Ishikawa (cell line): ENCODE measurements around the gene ARMC2.

Source experiments
- CEBPB ChIP-seq: IDR thresholded peaks from 2 replicates; pipeline ENCODE4 v1.6.1; 2012
- CREB1 ChIP-seq: IDR thresholded peaks from 2 replicates; pipeline ENCODE4 v1.6.1; 2012; ENCODE audit warnings: low read depth
- EGR1 ChIP-seq: IDR thresholded peaks from 2 replicates; pipeline ENCODE4 v1.6.1; 2012
- EP300 ChIP-seq: IDR thresholded peaks from 2 replicates; pipeline ENCODE4 v1.6.1; 2012; ENCODE audit warnings: borderline replicate concordance
- FOXM1 ChIP-seq: IDR thresholded peaks from 2 replicates; pipeline ENCODE4 v1.6.1; 2012; ENCODE audit warnings: low read depth, borderline replicate concordance
- MAX ChIP-seq: IDR thresholded peaks from 2 replicates; pipeline ENCODE4 v1.6.1; 2012
- NFIC ChIP-seq: IDR thresholded peaks from 2 replicates; pipeline ENCODE4 v1.6.1; 2012
- RAD21 ChIP-seq: IDR thresholded peaks from 2 replicates; pipeline ENCODE4 v1.6.1; 2012; ENCODE audit warnings: low read depth
- REST ChIP-seq: IDR thresholded peaks from 2 replicates; pipeline ENCODE4 v1.6.1; 2012; ENCODE audit warnings: low read depth, mild to moderate bottlenecking
- TAF1 ChIP-seq: IDR thresholded peaks from 2 replicates; pipeline ENCODE4 v1.6.1; 2012; ENCODE audit warnings: low read depth, mild to moderate bottlenecking
- TCF12 ChIP-seq: IDR thresholded peaks from 2 replicates; pipeline ENCODE4 v1.6.1; 2012; ENCODE audit warnings: low read depth
- TEAD4 ChIP-seq: IDR thresholded peaks from 2 replicates; pipeline ENCODE4 v1.6.1; 2012
- USF1 ChIP-seq: IDR thresholded peaks from 2 replicates; pipeline ENCODE4 v1.6.1; 2012
- YY1 ChIP-seq: IDR thresholded peaks from 2 replicates; pipeline ENCODE4 v1.6.1; 2012; ENCODE audit warnings: low read depth
- ZBTB7A ChIP-seq: IDR thresholded peaks from 2 replicates; pipeline ENCODE4 v1.6.1; 2012; ENCODE audit warnings: low read depth

Gene ARMC2

GRCh38 chr6:108922499-108922898, 74.3 kb downstream of the ARMC2 start:
- TF ChIP-seq TAF1 (no peak), TCF12 (no peak), EGR1 (no peak), YY1 (no peak), EP300 (no peak), CREB1 (no peak), CEBPB (no peak), ZBTB7A (no peak), RAD21 (no peak), USF1 (no peak), MAX (no peak), FOXM1 (no peak), TEAD4 (no peak), NFIC (no peak), REST (no peak)

GRCh38 chr6:108927927-108928326, 79.7 kb downstream of the ARMC2 start:
- no peak for TF ChIP-seq TCF12
- no peak for TF ChIP-seq REST
- no peak for TF ChIP-seq FOXM1
- no peak for TF ChIP-seq EP300
- no peak for TF ChIP-seq RAD21
- TF ChIP-seq EGR1 = no peak
- no peak for TF ChIP-seq CREB1
- TF ChIP-seq CEBPB = no peak
- no peak for TF ChIP-seq TEAD4
- TF ChIP-seq YY1 = no peak
- TF ChIP-seq USF1 = no peak
- TF ChIP-seq NFIC = no peak
- no peak for TF ChIP-seq MAX
- TF ChIP-seq TAF1 = no peak
- TF ChIP-seq ZBTB7A = no peak

GRCh38 chr6:108928650-108929049, 80.4 kb downstream of the ARMC2 start:
- TF ChIP-seq RAD21 = no peak
- TF ChIP-seq EP300 = no peak

GRCh38 chr6:108937170-108937569, 88.9 kb downstream of the ARMC2 start:
- TF ChIP-seq USF1 (no peak), CREB1 (no peak), TCF12 (no peak), REST (no peak), YY1 (no peak), RAD21 (no peak), NFIC (no peak), ZBTB7A (no peak)

GRCh38 chr6:108940741-108941140, 92.5 kb downstream of the ARMC2 start:
- no peak for TF ChIP-seq FOXM1
- no peak for TF ChIP-seq YY1
- TF ChIP-seq ZBTB7A = no peak
- no peak for TF ChIP-seq TCF12
- no peak for TF ChIP-seq USF1
- no peak for TF ChIP-seq TEAD4
- TF ChIP-seq CEBPB = no peak
- TF ChIP-seq NFIC = no peak
- no peak for TF ChIP-seq MAX
- TF ChIP-seq TAF1 = no peak
- no peak for TF ChIP-seq EGR1
- no peak for TF ChIP-seq REST
- TF ChIP-seq CREB1 = no peak
- no peak for TF ChIP-seq EP300
- TF ChIP-seq RAD21 = no peak
